ENCODE measurements around the gene PYGO2. TPM values are rescaled to one million over a fixed set of nuclear protein-coding genes. Genes with fewer than 3 reads are reported as not detected.

PYGO2 gene
- total RNA-seq, 3 donors from 2014 or later (not counting 1 experiment from before 2014, with no cell fraction given), result 21.6 to 32.1 (median 27.5) TPM

- no peak for ATAC-seq
- Histone ChIP-seq H3K27me3 (ENCODE audit: control insufficient read depth, insufficient read depth, low read length) (no peaks in the 10 kb centered on the region), H3K4me3 (ENCODE audit: low read length) (no peak overlapping the region), H3K27ac (ENCODE audit: low read length) (no peak overlapping the region), H3K36me3 (ENCODE audit: control insufficient read depth, insufficient read depth, low read length) (peaks cover 21% of the 10 kb centered on the region), H3K4me1 (ENCODE audit: control insufficient read depth, insufficient read depth, low read length) (peaks cover 46% of the 10 kb centered on the region), H3K9me3 (ENCODE audit: control insufficient read depth, insufficient read depth, low read length) (no peaks in the 10 kb centered on the region)
- Mint-ChIP-seq H3K4me1 (peaks cover 47 to 51% of the 10 kb centered on the region in 2 donors), H3K9me3 (no peaks in the 10 kb centered on the region), H3K27ac (no peak overlapping the region), H3K27me3 (ENCODE audit: low read depth in 2 of 2) (no peaks in the 10 kb centered on the region), H3K36me3 (no peaks in the 10 kb centered on the region), H3K4me3 (peak overlapping the region; percentile 28)
- WGBS (ENCODE audit: insufficient coverage), result 97% methylated on average over 15 of the region's 16 CpGs
- no peak for DNase-seq
- intact Hi-C loops (cut with micrococcal nuclease), result loop anchor here (5.0 kb wide), 1 partner anchor 93 kb away; the partner anchor contains the start of gene ADAM15
- no peak for TF ChIP-seq CTCF (IDR thresholded peaks at IDR 0.05)
These were observed 2.7 kb downstream of the PYGO2 start for GRCh38 chr1:154958681-154959425.

GRCh38 chr1:154958036-154958435 is 3.5 kb downstream of the PYGO2 start:
- intact Hi-C loops (cut with micrococcal nuclease), result loop anchor here (5.0 kb wide), 1 partner anchor 94 kb away; the partner anchor contains the start of gene ADAM15
- Mint-ChIP-seq H3K27ac (no peak overlapping the region), H3K9me3 (no peaks in the 10 kb centered on the region), H3K36me3 (no peaks in the 10 kb centered on the region), H3K27me3 (ENCODE audit: low read depth in 2 of 2) (no peaks in the 10 kb centered on the region), H3K4me3 (no peak overlapping the region), H3K4me1 (peaks cover 53 to 55% of the 10 kb centered on the region in 2 donors)
- no peak for TF ChIP-seq CTCF (IDR thresholded peaks at IDR 0.05)
- no peak overlapping the region for H3K27ac ChIP-seq (ENCODE audit: low read length)
- H3K4me1 ChIP-seq (ENCODE audit: control insufficient read depth, insufficient read depth, low read length), result peaks cover 51% of the 10 kb centered on the region
- H3K27me3 ChIP-seq (ENCODE audit: control insufficient read depth, insufficient read depth, low read length), result no peaks in the 10 kb centered on the region
- H3K36me3 ChIP-seq (ENCODE audit: control insufficient read depth, insufficient read depth, low read length), result peaks cover 13% of the 10 kb centered on the region
- no peak overlapping the region for H3K4me3 ChIP-seq (ENCODE audit: low read length)
- 100% methylated on average over 1 of the region's 2 CpGs for WGBS (ENCODE audit: insufficient coverage)
- no peaks in the 10 kb centered on the region for H3K9me3 ChIP-seq (ENCODE audit: control insufficient read depth, insufficient read depth, low read length)
- ATAC-seq (no peak), DNase-seq (no peak)

- Mint-ChIP-seq H3K27ac (peak overlapping the region; percentile 89 to 94), H3K9me3 (no peaks in the 10 kb centered on the region), H3K27me3 (ENCODE audit: low read depth in 2 of 2) (no peaks in the 10 kb centered on the region), H3K4me1 (peaks cover 56 to 58% of the 10 kb centered on the region in 2 donors), H3K4me3 (peak overlapping the region; percentile 31), H3K36me3 (no peaks in the 10 kb centered on the region)
- Histone ChIP-seq H3K27me3 (ENCODE audit: control insufficient read depth, insufficient read depth, low read length) (no peaks in the 10 kb centered on the region), H3K4me3 (ENCODE audit: low read length) (no peak overlapping the region), H3K36me3 (ENCODE audit: control insufficient read depth, insufficient read depth, low read length) (peaks cover 11% of the 10 kb centered on the region), H3K4me1 (ENCODE audit: control insufficient read depth, insufficient read depth, low read length) (peaks cover 52% of the 10 kb centered on the region), H3K9me3 (ENCODE audit: control insufficient read depth, insufficient read depth, low read length) (no peaks in the 10 kb centered on the region), H3K27ac (ENCODE audit: low read length) (no peak overlapping the region)
- no peak for DNase-seq
- TF ChIP-seq CTCF (IDR thresholded peaks at IDR 0.05), result no peak
- intact Hi-C loops (cut with micrococcal nuclease), result loop anchor here (2.0 to 5.0 kb wide), 2 partner anchors 18 to 95 kb away; partner anchors contain the start of genes ADAM15 and CKS1B
- 96% methylated on average over 8 of the region's 9 CpGs for WGBS (ENCODE audit: insufficient coverage)
- ATAC-seq, result no peak
These were observed 4.4 kb downstream of the PYGO2 start for GRCh38 chr1:154957091-154957657.

Measured in natural killer cell (primary cell).